Fibroblast of lung (primary cell): ENCODE results near the gene HYAL1. TPM values are rescaled to one million over a fixed set of nuclear protein-coding genes. Genes with fewer than 3 reads are reported as not detected.

Experiments used
- DNase-seq, 2 donors: peaks; one replicate each; pipeline versions ENCODE4 v3.0.0 to v3.0.0-alpha.2; 2010; ENCODE audit warnings: low read depth in 2 of 2
- H2AFZ ChIP-seq: 2 replicates; pipeline ENCODE4 v1.5.1; 2012; ENCODE audit warnings: low read length, control low read depth, inconsistent platforms
- H3K27ac ChIP-seq: 2 replicates; pipeline ENCODE4 v1.5.1; 2011; ENCODE audit warnings: low read length, control low read depth; ENCODE audit not compliant: insufficient read depth
- H3K27me3 ChIP-seq: 2 replicates; pipeline ENCODE4 v1.5.1; 2011; ENCODE audit warnings: mild to moderate bottlenecking, low read length; ENCODE audit not compliant: control insufficient read depth, insufficient read depth
- H3K36me3 ChIP-seq: 2 replicates; pipeline ENCODE4 v1.5.1; 2011; ENCODE audit warnings: low read length; ENCODE audit not compliant: control insufficient read depth, insufficient read depth
- H3K4me1 ChIP-seq: 2 replicates; pipeline ENCODE4 v1.5.1; 2011; ENCODE audit warnings: low read length; ENCODE audit not compliant: control insufficient read depth, insufficient read depth; ENCODE audit errors: extremely low read depth
- H3K4me2 ChIP-seq: 2 replicates; pipeline ENCODE4 v1.5.1; 2011; ENCODE audit warnings: low read length, control low read depth; ENCODE audit not compliant: insufficient read depth; ENCODE audit errors: extremely low read depth
- H3K4me3 ChIP-seq, 4 experiments: fragments of 200-600 bp in 1 of 4; sonication (generic) in 1 of 4; replicated peaks in 1 of 4; 2 replicates each; pipeline ENCODE4 v1.5.1; 2011 to 2016; ENCODE audit warnings: low read length in 4 of 4, low read depth in 3 of 4, mild to moderate bottlenecking in 3 of 4, control low read depth in 2 of 4, inconsistent platforms in 1 of 4, mixed read lengths in 1 of 4; ENCODE audit not compliant: insufficient read depth in 1 of 4; ENCODE audit errors: control extremely low read depth in 1 of 4
- H3K79me2 ChIP-seq: 2 replicates; pipeline ENCODE4 v1.5.1; 2012; ENCODE audit warnings: mild to moderate bottlenecking, low read length, inconsistent platforms; ENCODE audit not compliant: control insufficient read depth, insufficient read depth
- H3K9ac ChIP-seq: 2 replicates; pipeline ENCODE4 v1.5.1; 2011; ENCODE audit warnings: mild to moderate bottlenecking, low read length, control low read depth; ENCODE audit not compliant: insufficient read depth
- H3K9me3 ChIP-seq: 2 replicates; pipeline ENCODE4 v1.5.1; 2012; ENCODE audit warnings: low read depth, low read length; ENCODE audit not compliant: control insufficient read depth, insufficient read depth
- H4K20me1 ChIP-seq: 2 replicates; pipeline ENCODE4 v1.5.1; 2011; ENCODE audit warnings: low read length; ENCODE audit not compliant: control insufficient read depth, insufficient read depth; ENCODE audit errors: extremely low read depth
- EZH2 ChIP-seq: IDR thresholded peaks from 2 replicates; pipeline ENCODE4 v1.5.1; 2012; ENCODE audit warnings: low read length, control low read depth, mild to moderate bottlenecking; ENCODE audit errors: missing control alignments
- polyA plus RNA-seq, 2 donors: library from polyadenylated mRNA; depleted of rRNA in 1 of 2; stranded (reverse) in 1 of 2; unstranded in 1 of 2; fragments of >200 nt; gene quantifications; 2 replicates each; pipeline ENCODE4 v1.2.1, GENCODE V29; 2011 to 2012; ENCODE audit warnings: missing spikeins in 1 of 2
- total RNA-seq: library from RNA; depleted of rRNA; stranded (reverse); fragments of >200 nt; gene quantifications from 2 replicates; pipeline ENCODE4 v1.2.1, GENCODE V29; 2014
- TF ChIP-seq, protein P1 (sequence below), 2 donors: IDR thresholded peaks in 1 of 2; conservative IDR thresholded peaks in 1 of 2; 1 replicate in 1 of 2; 2 replicates in 1 of 2; pipeline ENCODE4 v1.5.1; 2011 to 2012; ENCODE audit warnings: low read length in 2 of 2, control low read depth in 1 of 2, inconsistent platforms in 1 of 2, low read depth in 1 of 2, mild to moderate bottlenecking in 1 of 2

The HYAL1 gene
- total and polyA plus RNA-seq, 2 donors (not counting 1 experiment from before 2014, with no cell fraction given), result 1.3 to 2.5 TPM

DNA sequence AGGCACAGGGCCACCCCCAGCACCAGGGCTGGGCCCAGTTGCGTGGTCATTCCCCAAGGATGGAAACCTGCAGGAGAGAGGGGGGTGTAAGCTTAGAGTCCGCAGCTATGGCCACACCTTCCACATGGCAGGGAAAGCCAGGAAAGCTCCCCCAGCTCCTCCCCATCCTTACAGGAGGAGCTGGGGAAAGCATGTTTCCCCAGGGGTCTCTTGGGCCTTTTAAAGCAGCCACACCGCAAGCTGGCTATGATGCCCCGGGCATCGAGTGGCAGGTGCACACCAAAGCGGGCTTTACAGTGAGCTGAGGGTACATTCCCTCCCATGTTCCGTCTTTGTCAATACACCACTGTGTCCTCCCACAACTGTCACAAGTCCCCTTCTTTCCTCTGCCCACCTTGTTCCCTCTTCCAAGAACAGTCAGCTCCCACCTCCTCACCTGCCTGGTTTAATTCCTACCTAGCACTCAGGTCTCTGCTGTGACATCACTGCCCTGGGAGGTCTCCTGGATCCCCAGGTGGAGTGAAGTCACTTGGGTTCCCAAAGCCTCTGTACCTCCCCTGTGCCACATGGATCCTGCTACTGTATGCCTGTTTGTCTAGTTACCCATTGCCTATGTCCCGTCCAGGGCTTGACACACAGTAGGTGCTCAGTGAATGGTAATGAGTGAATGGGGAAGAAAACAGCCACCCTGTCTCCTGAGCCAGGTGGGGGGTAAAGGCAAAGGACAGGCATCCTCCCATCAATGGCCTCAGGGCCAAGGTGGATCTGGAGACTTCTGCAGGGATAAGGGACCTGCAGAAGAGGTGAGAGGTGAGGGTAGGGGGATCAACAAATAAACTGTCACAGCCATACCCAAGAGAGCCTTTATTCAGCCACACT, 7.6 kb downstream of the HYAL1 start:
- DNase-seq, result no peak
- H2AFZ ChIP-seq, result no peak overlapping the region
- H3K27ac ChIP-seq, result no peak overlapping the region
- no peaks in the 10 kb centered on the region for H3K9me3 ChIP-seq
- peaks cover 2% of the 10 kb centered on the region for H3K36me3 ChIP-seq
- no peak overlapping the region for H3K4me3 ChIP-seq
- TF ChIP-seq, protein P1, sequence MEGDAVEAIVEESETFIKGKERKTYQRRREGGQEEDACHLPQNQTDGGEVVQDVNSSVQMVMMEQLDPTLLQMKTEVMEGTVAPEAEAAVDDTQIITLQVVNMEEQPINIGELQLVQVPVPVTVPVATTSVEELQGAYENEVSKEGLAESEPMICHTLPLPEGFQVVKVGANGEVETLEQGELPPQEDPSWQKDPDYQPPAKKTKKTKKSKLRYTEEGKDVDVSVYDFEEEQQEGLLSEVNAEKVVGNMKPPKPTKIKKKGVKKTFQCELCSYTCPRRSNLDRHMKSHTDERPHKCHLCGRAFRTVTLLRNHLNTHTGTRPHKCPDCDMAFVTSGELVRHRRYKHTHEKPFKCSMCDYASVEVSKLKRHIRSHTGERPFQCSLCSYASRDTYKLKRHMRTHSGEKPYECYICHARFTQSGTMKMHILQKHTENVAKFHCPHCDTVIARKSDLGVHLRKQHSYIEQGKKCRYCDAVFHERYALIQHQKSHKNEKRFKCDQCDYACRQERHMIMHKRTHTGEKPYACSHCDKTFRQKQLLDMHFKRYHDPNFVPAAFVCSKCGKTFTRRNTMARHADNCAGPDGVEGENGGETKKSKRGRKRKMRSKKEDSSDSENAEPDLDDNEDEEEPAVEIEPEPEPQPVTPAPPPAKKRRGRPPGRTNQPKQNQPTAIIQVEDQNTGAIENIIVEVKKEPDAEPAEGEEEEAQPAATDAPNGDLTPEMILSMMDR (conservative IDR thresholded peaks at IDR 0.05 in 1 of 2, IDR thresholded peaks at IDR 0.05 in 1 of 2; ENCODE audit: low read depth in 1 of 2, low read length in 2 of 2), result no peak
- TF ChIP-seq EZH2, result no peak
- H3K9ac ChIP-seq, result no peak overlapping the region
- H3K4me1 ChIP-seq, result peaks cover 20% of the 10 kb centered on the region
- H3K4me2 ChIP-seq, result no peak overlapping the region
- peaks cover 11% of the 10 kb centered on the region for H3K79me2 ChIP-seq
- H4K20me1 ChIP-seq, result no peaks in the 10 kb centered on the region
- H3K27me3 ChIP-seq, result no peaks in the 10 kb centered on the region

DNA sequence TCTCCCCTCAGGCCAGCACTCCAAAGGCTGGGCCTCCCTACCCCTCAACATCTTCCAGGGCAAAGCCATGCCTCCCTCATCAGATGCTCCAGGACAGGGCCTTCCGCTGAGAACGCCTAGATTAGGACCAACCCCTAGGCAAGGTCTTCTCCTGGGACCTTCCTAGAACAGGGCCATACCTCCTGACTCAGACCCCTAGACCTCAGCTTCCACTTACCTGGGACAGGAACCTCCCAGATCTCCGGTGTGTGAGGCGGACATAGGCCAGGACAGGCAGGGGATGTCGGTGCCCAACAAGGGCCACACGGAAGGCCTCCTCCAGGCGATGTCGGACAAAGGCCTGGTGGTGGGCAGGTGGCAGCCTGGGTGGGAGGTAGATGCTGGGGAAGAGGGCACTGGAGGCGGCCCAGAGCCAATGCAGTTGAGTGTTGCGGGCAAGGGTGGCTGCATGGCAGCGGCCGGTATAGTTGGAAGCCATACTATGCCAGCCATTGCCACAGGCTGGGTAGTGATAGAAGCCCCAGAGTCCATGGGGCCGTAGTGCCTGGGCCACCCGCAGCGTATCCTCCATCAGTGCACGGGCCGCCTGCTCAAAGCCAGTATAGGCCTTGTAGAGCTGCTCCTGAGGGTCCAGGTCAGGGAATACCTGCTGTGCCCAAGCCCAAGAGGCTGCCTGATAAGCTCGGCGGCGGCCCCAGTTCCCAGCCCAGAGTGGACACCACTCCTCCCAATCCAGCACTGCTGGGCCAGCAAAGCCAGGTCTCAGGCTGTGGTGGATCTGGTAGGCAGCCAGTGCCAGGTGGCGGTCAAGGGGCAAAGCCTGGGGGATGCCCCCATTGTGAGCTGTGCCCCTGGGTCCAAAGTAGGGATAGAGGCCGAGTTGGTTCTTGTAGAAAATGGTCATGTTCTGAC, 8.6 kb downstream of the HYAL1 start:
- H3K36me3 ChIP-seq, result peaks cover 6% of the 10 kb centered on the region
- H2AFZ ChIP-seq, result no peak overlapping the region
- no peak overlapping the region for H3K4me3 ChIP-seq
- no peak overlapping the region for H3K27ac ChIP-seq
- H3K9ac ChIP-seq, result no peak overlapping the region
- DNase-seq, result no peak
- H3K4me2 ChIP-seq, result no peak overlapping the region
- peaks cover 11% of the 10 kb centered on the region for H3K4me1 ChIP-seq
- no peaks in the 10 kb centered on the region for H4K20me1 ChIP-seq
- H3K9me3 ChIP-seq, result no peaks in the 10 kb centered on the region
- H3K27me3 ChIP-seq, result no peaks in the 10 kb centered on the region
- H3K79me2 ChIP-seq, result peaks cover 19% of the 10 kb centered on the region
- TF ChIP-seq EZH2, result no peak
- TF ChIP-seq, protein P1 (conservative IDR thresholded peaks at IDR 0.05 in 1 of 2, IDR thresholded peaks at IDR 0.05 in 1 of 2; ENCODE audit: low read depth in 1 of 2, low read length in 2 of 2), result no peak

DNA sequence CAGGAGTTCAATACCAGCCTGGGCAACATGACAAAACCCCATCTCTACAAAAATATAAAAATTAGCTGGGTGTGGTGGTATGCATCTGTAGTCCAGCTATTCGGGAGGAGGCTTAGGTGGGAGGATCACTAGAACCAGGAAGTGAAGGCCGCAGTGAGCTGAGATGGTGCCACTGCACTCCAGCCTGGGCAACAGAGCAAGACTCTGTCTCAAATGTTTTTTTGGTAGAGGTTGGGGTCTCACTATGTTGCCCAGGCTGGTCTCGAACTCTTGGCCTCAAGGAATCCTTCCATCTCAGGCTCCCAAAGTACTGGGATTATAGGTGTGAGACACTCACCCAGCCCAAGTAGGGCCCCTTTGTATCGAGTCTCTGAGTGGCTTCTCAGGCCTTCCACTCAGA, 9.3 kb downstream of the HYAL1 start:
- no peaks in the 10 kb centered on the region for H3K27me3 ChIP-seq
- no peaks in the 10 kb centered on the region for H4K20me1 ChIP-seq
- H3K36me3 ChIP-seq, result peaks cover 11% of the 10 kb centered on the region
- H3K4me3 ChIP-seq, result no peak overlapping the region
- TF ChIP-seq, protein P1 (conservative IDR thresholded peaks at IDR 0.05 in 1 of 2, IDR thresholded peaks at IDR 0.05 in 1 of 2; ENCODE audit: low read depth in 1 of 2, low read length in 2 of 2), result no peak
- no peak for TF ChIP-seq EZH2
- peaks cover 19% of the 10 kb centered on the region for H3K79me2 ChIP-seq
- no peak for DNase-seq
- no peak overlapping the region for H2AFZ ChIP-seq
- no peak overlapping the region for H3K9ac ChIP-seq
- H3K27ac ChIP-seq, result no peak overlapping the region
- H3K4me1 ChIP-seq, result peaks cover 9% of the 10 kb centered on the region
- no peak overlapping the region for H3K4me2 ChIP-seq
- no peaks in the 10 kb centered on the region for H3K9me3 ChIP-seq
